ENCODE data around the gene KIAA0513.

The KIAA0513 gene

GRCh38 chr16:85132456-85133289 lies 105.1 kb downstream of the KIAA0513 start:
- H3K18ac ChIP-seq (ENCODE audit: low read length): peak overlapping the region; percentile 50
- H3K4ac ChIP-seq (ENCODE audit: low read length): no peak overlapping the region
- H2BK12ac ChIP-seq (ENCODE audit: low read length): no peak overlapping the region
- no peaks in the 10 kb centered on the region for H3K36me3 ChIP-seq (replicated peaks in 1 of 2; ENCODE audit: control insufficient read depth in 2 of 2, insufficient read depth in 2 of 2, low read length in 2 of 2)
- H2BK15ac ChIP-seq (ENCODE audit: low read length): no peak overlapping the region
- H3K27me3 ChIP-seq (ENCODE audit: control insufficient read depth in 3 of 3, insufficient read depth in 3 of 3, low read depth in 1 of 3, low read length in 3 of 3): no peaks in the 10 kb centered on the region
- H3K14ac ChIP-seq (ENCODE audit: low read length): no peak overlapping the region
- H4K8ac ChIP-seq (ENCODE audit: low read depth, low read length): no peak overlapping the region
- no peaks in the 10 kb centered on the region for H3K79me1 ChIP-seq (ENCODE audit: low read depth, low read length)
- no peak for DNase-seq (ENCODE audit: low spot score)
- H4K91ac ChIP-seq (ENCODE audit: low read depth, low read length, poor library complexity): no peak overlapping the region
- no peak overlapping the region for H3K4me3 ChIP-seq (ENCODE audit: low read length in 2 of 2)
- peaks cover 3 to 31% of the 10 kb centered on the region in 2 donors for H3K4me1 ChIP-seq (ENCODE audit: control insufficient read depth in 2 of 2, insufficient read depth in 1 of 2, low read depth in 1 of 2, low read length in 2 of 2)
- H3K4me2 ChIP-seq (ENCODE audit: insufficient read depth, low read length, poor library complexity, severe bottlenecking): no peak overlapping the region
- H2AFZ ChIP-seq (ENCODE audit: low read length): no peak overlapping the region
- no CpG with 5 or more reads among the region's 20 CpGs for WGBS, 2 donors (ENCODE audit: extremely low coverage in 2 of 2, insufficient read length in 2 of 2, insufficient replicate concordance in 1 of 2)
- H2BK5ac ChIP-seq (ENCODE audit: low read length): no peak overlapping the region
- no peak overlapping the region for H3K27ac ChIP-seq (replicated peaks; ENCODE audit: low read length)
- no peak overlapping the region for H3K23ac ChIP-seq (ENCODE audit: low read depth, low read length, poor library complexity)
- H3K9ac ChIP-seq (ENCODE audit: low read depth, low read length, poor library complexity): no peak overlapping the region
- peaks cover 0 to 2% of the 10 kb centered on the region in 2 donors for H3K9me3 ChIP-seq (replicated peaks in 1 of 2; ENCODE audit: control insufficient read depth in 2 of 2, insufficient read depth in 1 of 2, low read depth in 1 of 2, low read length in 2 of 2)
- no peak overlapping the region for H2AK5ac ChIP-seq (ENCODE audit: low read depth, low read length)
- no peak overlapping the region for H2BK120ac ChIP-seq (ENCODE audit: low read depth, low read length)

GRCh38 chr16:85133290-85133599 lies 105.7 kb downstream of the KIAA0513 start:
- Histone ChIP-seq H4K8ac (ENCODE audit: low read depth, low read length) (no peak overlapping the region), H2BK12ac (ENCODE audit: low read length) (no peak overlapping the region), H2AK5ac (ENCODE audit: low read depth, low read length) (no peak overlapping the region), H3K4me1 (ENCODE audit: control insufficient read depth in 2 of 2, insufficient read depth in 1 of 2, low read depth in 1 of 2, low read length in 2 of 2) (peaks cover 3 to 32% of the 10 kb centered on the region in 2 donors), H2BK120ac (ENCODE audit: low read depth, low read length) (no peak overlapping the region), H3K4ac (ENCODE audit: low read length) (no peak overlapping the region), H3K9ac (ENCODE audit: low read depth, low read length, poor library complexity) (no peak overlapping the region), H3K36me3 (replicated peaks in 1 of 2; ENCODE audit: control insufficient read depth in 2 of 2, insufficient read depth in 2 of 2, low read length in 2 of 2) (no peaks in the 10 kb centered on the region), H3K4me3 (ENCODE audit: low read length in 2 of 2) (no peak overlapping the region), H2AFZ (ENCODE audit: low read length) (no peak overlapping the region), H3K27me3 (ENCODE audit: control insufficient read depth in 3 of 3, insufficient read depth in 3 of 3, low read depth in 1 of 3, low read length in 3 of 3) (no peaks in the 10 kb centered on the region), H3K4me2 (ENCODE audit: insufficient read depth, low read length, poor library complexity, severe bottlenecking) (no peak overlapping the region), H2BK5ac (ENCODE audit: low read length) (no peak overlapping the region), H3K9me3 (replicated peaks in 1 of 2; ENCODE audit: control insufficient read depth in 2 of 2, insufficient read depth in 1 of 2, low read depth in 1 of 2, low read length in 2 of 2) (peaks cover 0 to 2% of the 10 kb centered on the region in 2 donors), H2BK15ac (ENCODE audit: low read length) (no peak overlapping the region), H4K91ac (ENCODE audit: low read depth, low read length, poor library complexity) (no peak overlapping the region), H3K23ac (ENCODE audit: low read depth, low read length, poor library complexity) (no peak overlapping the region), H3K18ac (ENCODE audit: low read length) (no peak overlapping the region), H3K14ac (ENCODE audit: low read length) (no peak overlapping the region), H3K79me1 (ENCODE audit: low read depth, low read length) (no peaks in the 10 kb centered on the region), H3K27ac (replicated peaks; ENCODE audit: low read length) (no peak overlapping the region)
- WGBS, 2 donors (ENCODE audit: extremely low coverage in 2 of 2, insufficient read length in 2 of 2, insufficient replicate concordance in 1 of 2): no CpG with 5 or more reads among the region's 1 CpG
- DNase-seq (ENCODE audit: low spot score): no peak

- Histone ChIP-seq H4K8ac (ENCODE audit: low read depth, low read length) (peak overlapping the region; percentile 21), H3K4ac (ENCODE audit: low read length) (no peak overlapping the region), H3K4me1 (ENCODE audit: control insufficient read depth in 2 of 2, insufficient read depth in 1 of 2, low read depth in 1 of 2, low read length in 2 of 2) (peaks cover 3 to 34% of the 10 kb centered on the region in 2 donors), H3K79me1 (ENCODE audit: low read depth, low read length) (no peaks in the 10 kb centered on the region), H3K27ac (replicated peaks; ENCODE audit: low read length) (no peak overlapping the region), H2BK120ac (ENCODE audit: low read depth, low read length) (peak overlapping the region; percentile 61), H3K14ac (ENCODE audit: low read length) (no peak overlapping the region), H3K27me3 (ENCODE audit: control insufficient read depth in 3 of 3, insufficient read depth in 3 of 3, low read depth in 1 of 3, low read length in 3 of 3) (no peaks in the 10 kb centered on the region), H4K91ac (ENCODE audit: low read depth, low read length, poor library complexity) (peak overlapping the region; percentile 73), H3K36me3 (replicated peaks in 1 of 2; ENCODE audit: control insufficient read depth in 2 of 2, insufficient read depth in 2 of 2, low read length in 2 of 2) (no peaks in the 10 kb centered on the region), H2AFZ (ENCODE audit: low read length) (no peak overlapping the region), H2AK5ac (ENCODE audit: low read depth, low read length) (peak overlapping the region; percentile 70), H3K23ac (ENCODE audit: low read depth, low read length, poor library complexity) (peak overlapping the region; percentile 17), H3K4me2 (ENCODE audit: insufficient read depth, low read length, poor library complexity, severe bottlenecking) (no peak overlapping the region), H3K9me3 (replicated peaks in 1 of 2; ENCODE audit: control insufficient read depth in 2 of 2, insufficient read depth in 1 of 2, low read depth in 1 of 2, low read length in 2 of 2) (peaks cover 0 to 2% of the 10 kb centered on the region in 2 donors), H2BK12ac (ENCODE audit: low read length) (peak overlapping the region; percentile 65), H2BK15ac (ENCODE audit: low read length) (peak overlapping the region; percentile 13), H3K18ac (ENCODE audit: low read length) (peak overlapping the region; percentile 63), H2BK5ac (ENCODE audit: low read length) (no peak overlapping the region), H3K9ac (ENCODE audit: low read depth, low read length, poor library complexity) (no peak overlapping the region), H3K4me3 (ENCODE audit: low read length in 2 of 2) (no peak overlapping the region)
- no CpG with 5 or more reads among the region's 19 CpGs for WGBS, 2 donors (ENCODE audit: extremely low coverage in 2 of 2, insufficient read length in 2 of 2, insufficient replicate concordance in 1 of 2)
- DNase-seq (ENCODE audit: low spot score): no peak
Measured at GRCh38 chr16:85134076-85134788, 106.6 kb downstream of the KIAA0513 start.

GRCh38 chr16:85134789-85135142 lies 107.2 kb downstream of the KIAA0513 start:
- no peak overlapping the region for H2AFZ ChIP-seq (ENCODE audit: low read length)
- H3K4me2 ChIP-seq (ENCODE audit: insufficient read depth, low read length, poor library complexity, severe bottlenecking): no peak overlapping the region
- peaks cover 3 to 34% of the 10 kb centered on the region in 2 donors for H3K4me1 ChIP-seq (ENCODE audit: control insufficient read depth in 2 of 2, insufficient read depth in 1 of 2, low read depth in 1 of 2, low read length in 2 of 2)
- no peaks in the 10 kb centered on the region for H3K36me3 ChIP-seq (replicated peaks in 1 of 2; ENCODE audit: control insufficient read depth in 2 of 2, insufficient read depth in 2 of 2, low read length in 2 of 2)
- H2BK15ac ChIP-seq (ENCODE audit: low read length): peak overlapping the region; percentile 13
- peaks cover 0 to 2% of the 10 kb centered on the region in 2 donors for H3K9me3 ChIP-seq (replicated peaks in 1 of 2; ENCODE audit: control insufficient read depth in 2 of 2, insufficient read depth in 1 of 2, low read depth in 1 of 2, low read length in 2 of 2)
- peak overlapping the region; percentile 21 for H4K8ac ChIP-seq (ENCODE audit: low read depth, low read length)
- H2BK120ac ChIP-seq (ENCODE audit: low read depth, low read length): peak overlapping the region; percentile 61
- H3K9ac ChIP-seq (ENCODE audit: low read depth, low read length, poor library complexity): no peak overlapping the region
- no CpG with 5 or more reads among the region's 14 CpGs for WGBS, 2 donors (ENCODE audit: extremely low coverage in 2 of 2, insufficient read length in 2 of 2, insufficient replicate concordance in 1 of 2)
- no peak overlapping the region for H3K27ac ChIP-seq (replicated peaks; ENCODE audit: low read length)
- H2AK5ac ChIP-seq (ENCODE audit: low read depth, low read length): peak overlapping the region; percentile 70
- H2BK5ac ChIP-seq (ENCODE audit: low read length): no peak overlapping the region
- no peak for DNase-seq (ENCODE audit: low spot score)
- H3K14ac ChIP-seq (ENCODE audit: low read length): no peak overlapping the region
- H3K18ac ChIP-seq (ENCODE audit: low read length): peak overlapping the region; percentile 63
- peak overlapping the region; percentile 73 for H4K91ac ChIP-seq (ENCODE audit: low read depth, low read length, poor library complexity)
- H3K23ac ChIP-seq (ENCODE audit: low read depth, low read length, poor library complexity): peak overlapping the region; percentile 17
- H3K4ac ChIP-seq (ENCODE audit: low read length): no peak overlapping the region
- no peaks in the 10 kb centered on the region for H3K27me3 ChIP-seq (ENCODE audit: control insufficient read depth in 3 of 3, insufficient read depth in 3 of 3, low read depth in 1 of 3, low read length in 3 of 3)
- no peak overlapping the region for H3K4me3 ChIP-seq (ENCODE audit: low read length in 2 of 2)
- H2BK12ac ChIP-seq (ENCODE audit: low read length): peak overlapping the region; percentile 65
- no peaks in the 10 kb centered on the region for H3K79me1 ChIP-seq (ENCODE audit: low read depth, low read length)
